HuH-7.5 (cell line): ENCODE data around the gene CDK5RAP2.

ENCODE experiments used
- DNase-seq: peaks from one replicate; pipeline ENCODE4 v3.0.0; 2011; ENCODE audit warnings: low spot score

The CDK5RAP2 gene

GRCh38 chr9:120436446-120436845 lies 143.5 kb downstream of the CDK5RAP2 start:
- no peak for DNase-seq

- DNase-seq, result no peak
Measured at GRCh38 chr9:120435091-120435490, 144.9 kb downstream of the CDK5RAP2 start.

- DNase-seq, result no peak
Measured at GRCh38 chr9:120434532-120434931, 145.4 kb downstream of the CDK5RAP2 start.

GRCh38 chr9:120433701-120434100 lies 146.3 kb downstream of the CDK5RAP2 start:
- DNase-seq, result no peak

GRCh38 chr9:120432600-120432999 lies 147.4 kb downstream of the CDK5RAP2 start:
- no peak for DNase-seq

GRCh38 chr9:120431268-120431667 lies 148.7 kb downstream of the CDK5RAP2 start:
- DNase-seq, result no peak

GRCh38 chr9:120424248-120424647 lies 155.7 kb downstream of the CDK5RAP2 start:
- DNase-seq, result no peak

- no peak for DNase-seq
Measured at GRCh38 chr9:120423812-120424211, 156.2 kb downstream of the CDK5RAP2 start.

- DNase-seq, result no peak
Measured at GRCh38 chr9:120421977-120422376, 158.0 kb downstream of the CDK5RAP2 start.

GRCh38 chr9:120418315-120418714 lies 161.7 kb downstream of the CDK5RAP2 start:
- no peak for DNase-seq

GRCh38 chr9:120416781-120417427 lies 163.1 kb downstream of the CDK5RAP2 start:
- DNase-seq, result no peak

GRCh38 chr9:120413121-120414048 lies 166.6 kb downstream of the CDK5RAP2 start:
- DNase-seq, result no peak

GRCh38 chr9:120412425-120412951 lies 167.5 kb downstream of the CDK5RAP2 start:
- no peak for DNase-seq

- no peak for DNase-seq
Measured at GRCh38 chr9:120411862-120412424, 168.0 kb downstream of the CDK5RAP2 start.

- DNase-seq, result no peak
Measured at GRCh38 chr9:120410925-120411501, 169.0 kb downstream of the CDK5RAP2 start.

- no peak for DNase-seq
Measured at GRCh38 chr9:120408680-120409258, 171.2 kb downstream of the CDK5RAP2 start.

GRCh38 chr9:120405860-120406259 lies 174.1 kb downstream of the CDK5RAP2 start:
- no peak for DNase-seq

GRCh38 chr9:120405134-120405533 lies 174.8 kb downstream of the CDK5RAP2 start:
- no peak for DNase-seq

- DNase-seq, result no peak
Measured at GRCh38 chr9:120403543-120403856, 176.5 kb downstream of the CDK5RAP2 start.

- DNase-seq, result no peak
Measured at GRCh38 chr9:120402741-120403542, 177.0 kb downstream of the CDK5RAP2 start.

GRCh38 chr9:120399940-120400339 lies 180.0 kb downstream of the CDK5RAP2 start:
- no peak for DNase-seq
